Stomach (tissue), 4 donors: ENCODE measurements around the gene LIME1.

Experiments used
- POLR2AphosphoS5 ChIP-seq, 3 donors: sonication (generic); formaldehyde crosslinking; IDR thresholded peaks; one replicate each; pipeline ENCODE4 v1.6.1; 2016; ENCODE audit warnings: antibody characterized with exemption in 3 of 3
- TF ChIP-seq, protein P1 (sequence below), 7 experiments: fragments of 450-650 bp in 4 of 7; fragments of 200-600 bp in 3 of 7; sonication (generic) in 3 of 7; IDR thresholded peaks; one replicate each; pipeline ENCODE4 v1.5.1; 2016 to 2019; ENCODE audit warnings: antibody characterized with exemption in 7 of 7, control low read depth in 2 of 7, mild to moderate bottlenecking in 1 of 7

DNA sequence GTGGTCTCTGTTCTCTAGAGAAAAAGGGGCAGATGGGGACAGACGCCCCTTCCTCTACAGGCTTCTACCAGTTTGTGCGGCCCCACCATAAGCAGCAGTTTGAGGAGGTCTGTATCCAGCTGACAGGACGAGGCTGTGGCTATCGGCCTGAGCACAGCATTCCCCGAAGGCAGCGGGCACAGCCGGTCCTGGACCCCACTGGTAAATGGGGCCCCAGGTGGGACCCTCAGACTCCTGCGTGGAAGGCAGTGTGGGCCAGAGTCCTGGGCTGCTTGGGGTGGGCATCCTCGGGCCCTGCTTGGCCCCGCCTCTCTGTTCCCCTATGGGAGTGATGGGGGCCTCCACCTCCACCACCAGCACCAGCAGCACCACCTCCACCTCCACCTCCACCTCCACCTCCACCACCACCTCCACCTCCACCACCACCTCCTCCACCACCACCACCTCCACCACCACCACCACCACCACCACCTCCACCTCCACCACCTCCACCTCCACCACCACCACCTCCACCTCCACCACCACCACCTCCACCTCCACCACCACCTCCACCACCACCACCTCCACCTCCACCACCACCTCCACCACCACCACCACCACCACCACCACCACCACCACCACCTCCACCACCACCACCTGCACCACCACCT lies 43.3 kb upstream of the LIME1 start:
- TF ChIP-seq POLR2AphosphoS5 (IDR thresholded peaks at IDR 0.05): no peak
- TF ChIP-seq, protein P1, sequence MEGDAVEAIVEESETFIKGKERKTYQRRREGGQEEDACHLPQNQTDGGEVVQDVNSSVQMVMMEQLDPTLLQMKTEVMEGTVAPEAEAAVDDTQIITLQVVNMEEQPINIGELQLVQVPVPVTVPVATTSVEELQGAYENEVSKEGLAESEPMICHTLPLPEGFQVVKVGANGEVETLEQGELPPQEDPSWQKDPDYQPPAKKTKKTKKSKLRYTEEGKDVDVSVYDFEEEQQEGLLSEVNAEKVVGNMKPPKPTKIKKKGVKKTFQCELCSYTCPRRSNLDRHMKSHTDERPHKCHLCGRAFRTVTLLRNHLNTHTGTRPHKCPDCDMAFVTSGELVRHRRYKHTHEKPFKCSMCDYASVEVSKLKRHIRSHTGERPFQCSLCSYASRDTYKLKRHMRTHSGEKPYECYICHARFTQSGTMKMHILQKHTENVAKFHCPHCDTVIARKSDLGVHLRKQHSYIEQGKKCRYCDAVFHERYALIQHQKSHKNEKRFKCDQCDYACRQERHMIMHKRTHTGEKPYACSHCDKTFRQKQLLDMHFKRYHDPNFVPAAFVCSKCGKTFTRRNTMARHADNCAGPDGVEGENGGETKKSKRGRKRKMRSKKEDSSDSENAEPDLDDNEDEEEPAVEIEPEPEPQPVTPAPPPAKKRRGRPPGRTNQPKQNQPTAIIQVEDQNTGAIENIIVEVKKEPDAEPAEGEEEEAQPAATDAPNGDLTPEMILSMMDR (IDR thresholded peaks at IDR 0.05): no peak
